NT2/D1 (cell line): ENCODE data around the gene TIAM2.

ENCODE experiments used
- DNase-seq: peaks from one replicate; pipeline ENCODE4 v3.0.0-alpha.2; 2011; ENCODE audit warnings: low read depth, low spot score
- H3K27me3 ChIP-seq: 2 replicates; pipeline ENCODE4 v1.6.0; 2011; ENCODE audit warnings: mild to moderate bottlenecking; ENCODE audit not compliant: insufficient read length, insufficient read depth
- H3K36me3 ChIP-seq: 2 replicates; pipeline ENCODE4 v1.6.1; 2011; ENCODE audit warnings: mild to moderate bottlenecking, low read length, mixed read lengths; ENCODE audit not compliant: insufficient read depth, insufficient read length
- H3K4me1 ChIP-seq: 2 replicates; pipeline ENCODE4 v1.5.1; 2011; ENCODE audit not compliant: insufficient read depth, insufficient read length
- H3K4me3 ChIP-seq: 2 replicates; pipeline ENCODE4 v1.5.1; 2011; ENCODE audit warnings: low read depth; ENCODE audit not compliant: insufficient read length
- H3K9ac ChIP-seq: 2 replicates; pipeline ENCODE4 v1.6.0; 2011; ENCODE audit warnings: low read depth; ENCODE audit not compliant: insufficient read length
- H3K9me3 ChIP-seq: 2 replicates; pipeline ENCODE4 v1.5.1; 2011; ENCODE audit warnings: mild to moderate bottlenecking, low read length; ENCODE audit not compliant: insufficient read depth
- SUZ12 ChIP-seq: IDR thresholded peaks from 2 replicates; pipeline ENCODE4 v1.6.1; 2011; ENCODE audit not compliant: insufficient read length, insufficient read depth; ENCODE audit errors: extremely low read depth
- YY1 ChIP-seq: IDR thresholded peaks from 2 replicates; pipeline ENCODE4 v1.6.1; 2011; ENCODE audit not compliant: insufficient read length, insufficient read depth
- ZNF274 ChIP-seq: IDR thresholded peaks from 2 replicates; pipeline ENCODE4 v1.6.1; 2011; ENCODE audit warnings: mild to moderate bottlenecking, low read depth, low read length

Gene TIAM2

DNA sequence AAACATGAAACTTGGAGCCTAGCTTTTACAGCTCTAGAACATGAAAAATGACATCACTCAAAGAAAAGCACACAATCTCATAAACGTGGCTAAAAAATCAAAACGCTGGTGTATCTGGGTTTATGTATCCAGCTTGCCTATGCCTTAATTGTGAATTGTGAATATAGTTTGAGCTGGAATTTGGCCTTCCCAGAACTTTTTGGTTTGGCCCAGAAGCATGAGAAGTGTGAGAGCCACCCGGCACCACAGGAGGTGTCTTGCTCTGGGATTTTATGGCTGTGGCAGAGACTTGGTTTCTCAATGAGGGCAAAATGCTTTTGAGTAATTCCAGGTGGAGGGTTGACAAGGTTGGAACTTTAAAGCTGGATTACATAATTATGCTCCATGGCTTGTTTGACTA, 69.2 kb downstream of the TIAM2 start:
- H3K4me1 ChIP-seq, result peaks cover 2% of the 10 kb centered on the region
- H3K27me3 ChIP-seq, result no peaks in the 10 kb centered on the region
- no peak overlapping the region for H3K4me3 ChIP-seq
- no peak overlapping the region for H3K9ac ChIP-seq
- H3K36me3 ChIP-seq, result no peaks in the 10 kb centered on the region
- no peak for DNase-seq
- TF ChIP-seq ZNF274 (no peak), SUZ12 (no peak), YY1 (no peak)
- peaks cover 4% of the 10 kb centered on the region; the same call in 1 of the 2 replicates for H3K9me3 ChIP-seq

DNA sequence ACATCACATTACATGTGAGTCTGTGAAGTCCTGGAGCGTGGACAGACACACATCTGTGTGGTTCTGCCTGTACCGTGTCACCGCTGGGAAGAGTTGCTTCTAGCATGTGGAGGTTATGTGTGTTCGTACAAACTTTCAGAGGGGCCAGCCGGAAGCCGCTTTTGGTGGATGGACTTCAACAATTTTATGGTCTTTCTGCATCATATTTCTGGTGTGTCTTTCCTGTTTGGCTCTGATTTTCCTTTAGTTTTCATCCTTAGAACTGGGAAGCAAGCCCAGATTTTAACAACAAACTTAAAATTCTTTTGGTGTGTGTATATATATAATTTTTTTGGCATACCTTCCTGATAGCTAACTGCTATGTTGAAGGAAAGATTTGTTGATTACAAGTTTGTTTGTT, 71.2 kb downstream of the TIAM2 start:
- Histone ChIP-seq H3K9ac (no peak overlapping the region), H3K36me3 (no peaks in the 10 kb centered on the region), H3K27me3 (no peaks in the 10 kb centered on the region), H3K9me3 (peaks cover 4% of the 10 kb centered on the region; the same call in 1 of the 2 replicates), H3K4me1 (no peaks in the 10 kb centered on the region), H3K4me3 (no peak overlapping the region)
- TF ChIP-seq ZNF274 (no peak), YY1 (no peak), SUZ12 (no peak)
- no peak for DNase-seq

DNA sequence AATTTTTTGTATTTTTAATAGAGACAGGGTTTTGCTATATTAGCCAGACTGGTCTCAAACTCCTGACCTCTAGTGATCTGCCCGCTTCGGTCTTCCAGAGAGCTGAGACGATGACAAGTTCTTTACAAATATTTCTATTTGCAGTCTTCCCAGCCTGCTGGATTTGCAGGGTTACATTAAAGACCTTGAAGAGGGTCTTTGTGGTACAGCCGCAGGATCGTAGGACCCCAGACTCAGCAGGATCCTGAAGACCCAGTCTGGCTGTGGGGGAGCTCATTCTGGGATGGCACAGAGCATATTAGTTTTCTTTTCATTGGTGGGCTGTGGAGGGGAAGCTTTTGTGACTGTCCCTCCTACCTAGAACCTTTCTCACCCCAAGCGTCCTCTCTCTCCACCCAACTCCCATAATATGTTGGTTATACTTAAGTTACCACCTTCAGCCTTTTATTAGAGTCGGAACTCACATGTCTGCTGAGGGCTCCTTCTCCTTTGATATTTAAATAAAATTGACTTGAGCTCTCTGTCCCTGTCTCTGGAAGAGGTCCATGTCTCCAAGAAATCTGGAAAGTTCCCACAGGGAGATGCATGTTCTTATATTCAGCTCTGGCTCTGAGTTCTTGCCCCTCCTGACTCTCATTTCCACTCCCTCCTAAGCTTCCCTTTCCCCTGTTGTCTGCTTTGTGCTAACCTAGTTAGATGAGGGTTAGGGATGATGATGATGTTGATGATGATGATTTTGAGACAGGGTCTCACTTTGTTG, 72.0 kb downstream of the TIAM2 start:
- Histone ChIP-seq H3K4me3 (no peak overlapping the region), H3K9ac (no peak overlapping the region), H3K9me3 (no peaks in the 10 kb centered on the region), H3K4me1 (no peaks in the 10 kb centered on the region), H3K36me3 (no peaks in the 10 kb centered on the region), H3K27me3 (no peaks in the 10 kb centered on the region)
- DNase-seq, result no peak
- TF ChIP-seq YY1, result no peak
- TF ChIP-seq SUZ12, result no peak
- TF ChIP-seq ZNF274, result no peak

DNA sequence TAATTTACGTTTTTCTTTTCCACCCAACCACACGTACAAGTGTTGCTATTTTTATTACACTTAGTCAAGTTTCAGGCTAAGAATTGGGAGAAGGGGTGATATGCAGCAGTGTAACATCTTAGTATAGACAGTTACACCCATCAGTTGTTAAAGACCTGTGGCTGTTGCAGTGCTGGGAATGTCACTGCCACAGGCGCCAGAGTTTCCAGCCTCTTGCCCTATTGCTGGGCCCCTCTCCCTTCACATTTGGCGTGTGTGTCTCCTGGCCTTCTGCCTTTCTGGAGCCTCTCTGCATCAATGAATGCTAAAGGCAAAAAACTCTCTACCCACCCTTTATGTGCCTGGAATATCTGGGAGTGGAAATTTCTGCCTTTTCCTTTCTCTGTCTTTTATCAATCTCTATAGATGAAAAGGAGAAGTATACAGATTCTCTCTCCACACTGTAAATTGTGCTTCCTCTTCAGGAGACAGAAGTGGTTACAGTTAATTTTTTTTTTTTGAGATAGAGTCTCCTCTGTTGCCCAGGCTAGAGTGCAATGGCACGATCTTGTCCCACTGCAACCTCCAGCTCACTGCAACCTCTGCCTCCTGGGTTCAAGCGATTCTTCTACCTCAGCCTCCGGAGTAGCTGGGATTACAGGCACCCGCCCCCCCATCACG, 73.0 kb downstream of the TIAM2 start:
- Histone ChIP-seq H3K4me3 (no peak overlapping the region), H3K9me3 (no peaks in the 10 kb centered on the region), H3K27me3 (no peaks in the 10 kb centered on the region), H3K4me1 (no peaks in the 10 kb centered on the region), H3K36me3 (no peaks in the 10 kb centered on the region), H3K9ac (no peak overlapping the region)
- no peak for DNase-seq
- TF ChIP-seq YY1 (no peak), SUZ12 (no peak), ZNF274 (no peak)

DNA sequence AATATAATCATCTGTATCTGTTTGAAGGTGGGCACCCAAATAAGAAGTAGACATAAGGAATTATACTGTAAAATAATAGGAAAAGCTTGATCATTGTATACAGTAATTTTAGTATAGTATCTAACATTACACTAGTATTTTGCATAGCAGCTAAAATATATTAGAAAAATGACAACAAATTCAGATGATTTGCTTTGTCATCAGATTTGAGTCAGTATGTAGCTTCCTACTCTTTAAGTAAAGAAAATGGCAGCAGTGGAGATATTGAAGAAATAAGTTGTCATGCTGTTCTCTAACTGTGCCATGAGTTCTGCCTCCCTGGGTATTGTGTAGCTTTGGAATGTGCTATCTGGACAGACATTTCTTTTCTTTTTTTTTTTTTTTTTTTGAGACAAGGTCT, 74.4 kb downstream of the TIAM2 start:
- DNase-seq, result no peak
- Histone ChIP-seq H3K9ac (no peak overlapping the region), H3K4me3 (no peak overlapping the region), H3K9me3 (no peaks in the 10 kb centered on the region), H3K4me1 (no peaks in the 10 kb centered on the region), H3K27me3 (no peaks in the 10 kb centered on the region), H3K36me3 (no peaks in the 10 kb centered on the region)
- TF ChIP-seq SUZ12 (no peak), YY1 (no peak), ZNF274 (no peak)

DNA sequence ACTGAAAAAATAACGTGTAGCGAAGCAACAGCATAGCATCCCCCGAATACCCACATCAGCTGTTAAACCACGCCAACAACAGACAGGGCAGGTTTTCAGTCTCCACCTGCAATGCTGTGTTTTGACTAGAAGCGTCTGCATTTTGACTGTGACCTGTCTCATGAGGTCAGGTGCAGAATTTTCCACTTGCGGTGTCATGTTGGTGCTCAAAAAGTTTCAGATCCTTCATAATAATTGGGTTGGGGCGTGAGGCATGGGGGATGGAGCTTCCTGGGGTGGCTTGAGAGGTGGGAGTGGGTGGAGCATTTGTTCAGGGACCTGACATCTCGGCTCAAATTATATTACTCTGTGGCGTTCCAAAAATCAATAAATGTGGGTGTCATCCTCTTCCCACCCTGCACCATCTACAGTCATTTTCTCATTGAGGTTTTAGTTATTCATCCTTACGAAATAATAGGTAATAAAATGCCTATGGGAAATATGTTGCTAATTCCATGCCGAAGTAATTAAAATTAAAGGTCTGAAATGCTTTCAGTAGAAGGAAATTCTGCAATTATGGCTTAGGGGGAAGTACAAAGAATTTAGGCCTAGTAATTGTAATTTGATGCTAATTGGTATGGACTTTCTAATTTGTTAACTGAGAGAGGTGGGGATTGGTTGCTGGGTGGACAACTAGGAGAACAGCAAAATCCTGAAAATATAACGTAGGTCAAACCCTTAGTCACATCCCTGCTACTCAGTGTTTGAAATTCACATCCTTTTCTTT, 81.0 kb downstream of the TIAM2 start:
- TF ChIP-seq YY1 (no peak), ZNF274 (no peak), SUZ12 (no peak)
- DNase-seq, result no peak
- H3K4me3 ChIP-seq, result no peak overlapping the region

DNA sequence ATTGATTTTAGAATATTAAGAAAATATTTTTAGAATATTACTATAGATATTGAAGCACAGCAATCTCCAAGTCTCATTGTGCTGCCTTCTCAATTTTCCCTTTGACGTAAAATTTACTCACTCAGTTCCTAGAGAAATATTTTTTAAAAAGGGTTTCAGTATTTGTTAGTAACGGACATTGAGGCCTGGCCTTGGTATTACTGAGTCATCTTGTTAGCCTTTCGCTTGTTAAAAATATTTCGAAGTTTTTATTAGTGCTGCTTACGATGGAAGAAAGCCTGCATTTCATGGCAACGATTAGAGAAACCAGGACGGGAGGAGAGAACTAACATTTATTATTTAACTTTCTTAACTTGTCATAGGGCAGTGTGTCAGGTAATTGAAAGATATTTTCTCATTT, 82.2 kb downstream of the TIAM2 start:
- TF ChIP-seq ZNF274 (no peak), SUZ12 (no peak), YY1 (no peak)
- H3K4me1 ChIP-seq, result peaks cover 3% of the 10 kb centered on the region

More for the DNA sequence above, 81.0 kb downstream of the TIAM2 start:
- H3K9me3 ChIP-seq, result no peaks in the 10 kb centered on the region
- peaks cover 3% of the 10 kb centered on the region for H3K4me1 ChIP-seq
- no peaks in the 10 kb centered on the region for H3K36me3 ChIP-seq
- no peak overlapping the region for H3K9ac ChIP-seq
- no peaks in the 10 kb centered on the region for H3K27me3 ChIP-seq

More for the DNA sequence above, 82.2 kb downstream of the TIAM2 start:
- no peak overlapping the region for H3K4me3 ChIP-seq
- H3K9ac ChIP-seq, result no peak overlapping the region
- no peaks in the 10 kb centered on the region for H3K9me3 ChIP-seq
- H3K27me3 ChIP-seq, result no peaks in the 10 kb centered on the region
- H3K36me3 ChIP-seq, result no peaks in the 10 kb centered on the region
- no peak for DNase-seq
